ENCODE measurements around the gene SIDT2. TPM values are rescaled to one million over a fixed set of nuclear protein-coding genes. Genes with fewer than 3 reads are reported as not detected.

The SIDT2 gene
- total RNA-seq, 1 donor from 2014 or later = 25.3 TPM

GRCh38 chr11:117187007-117187406 is 8.5 kb downstream of the SIDT2 start:
- peak; percentile 55 for DNase-seq (ENCODE audit: low spot score)
- intact Hi-C loops (cut with DNase I) = no loop called here

- intact Hi-C loops (cut with DNase I) = no loop called here
- DNase-seq (ENCODE audit: low spot score) = peak; percentile 59
These were observed 8.9 kb downstream of the SIDT2 start for GRCh38 chr11:117187428-117187798.

- intact Hi-C loops (cut with DNase I) = no loop called here
- peak; percentile 67 for DNase-seq (ENCODE audit: low spot score)
These were observed 9.4 kb downstream of the SIDT2 start for GRCh38 chr11:117187799-117188481.

- intact Hi-C loops (cut with DNase I) = no loop called here
- peak; percentile 71 for DNase-seq (ENCODE audit: low spot score)
These were observed 10.1 kb downstream of the SIDT2 start for GRCh38 chr11:117188620-117189081.

- peak; percentile 53 for DNase-seq (ENCODE audit: low spot score)
- intact Hi-C loops (cut with DNase I) = no loop called here
These were observed 10.8 kb downstream of the SIDT2 start for GRCh38 chr11:117189191-117189940.

GRCh38 chr11:117189941-117190544 is 11.5 kb downstream of the SIDT2 start:
- DNase-seq (ENCODE audit: low spot score) = peak; percentile 35
- intact Hi-C loops (cut with DNase I) = no loop called here

- intact Hi-C loops (cut with DNase I) = no loop called here
- DNase-seq (ENCODE audit: low spot score) = peak; percentile 56
These were observed 13.3 kb downstream of the SIDT2 start for GRCh38 chr11:117191680-117192400.

GRCh38 chr11:117192401-117192875 is 13.9 kb downstream of the SIDT2 start:
- intact Hi-C loops (cut with DNase I) = no loop called here
- DNase-seq (ENCODE audit: low spot score) = peak; percentile 72

- intact Hi-C loops (cut with DNase I) = no loop called here
- no peak for DNase-seq (ENCODE audit: low spot score)
These were observed 14.8 kb downstream of the SIDT2 start for GRCh38 chr11:117193130-117194020.

- DNase-seq (ENCODE audit: low spot score) = no peak
- intact Hi-C loops (cut with DNase I) = no loop called here
These were observed 15.7 kb downstream of the SIDT2 start for GRCh38 chr11:117194267-117194666.

- intact Hi-C loops (cut with DNase I) = no loop called here
- DNase-seq (ENCODE audit: low spot score) = no peak
These were observed 16.7 kb downstream of the SIDT2 start for GRCh38 chr11:117195258-117195657.

- DNase-seq (ENCODE audit: low spot score) = no peak
- intact Hi-C loops (cut with DNase I) = no loop called here
These were observed 17.2 kb downstream of the SIDT2 start for GRCh38 chr11:117195761-117196160.

GRCh38 chr11:117197006-117197405 is 18.5 kb downstream of the SIDT2 start:
- DNase-seq (ENCODE audit: low spot score) = no peak
- intact Hi-C loops (cut with DNase I) = no loop called here

GRCh38 chr11:117197516-117198456 is 19.2 kb downstream of the SIDT2 start:
- no peak for DNase-seq (ENCODE audit: low spot score)
- intact Hi-C loops (cut with DNase I) = no loop called here

- DNase-seq (ENCODE audit: low spot score) = no peak
- intact Hi-C loops (cut with DNase I) = loop anchor here (1.0 kb wide), 1 partner anchor 19 kb away; no protein-coding TSS in a partner anchor
These were observed 20.1 kb downstream of the SIDT2 start for GRCh38 chr11:117198613-117199012.

GRCh38 chr11:117199053-117199915 is 20.7 kb downstream of the SIDT2 start, which contains the start of gene TAGLN:
TSS of gene TAGLN (plus strand) at chr11:117199370. CDS start at chr11:117203014, 3,644 bp downstream.
- intact Hi-C loops (cut with DNase I) = loop anchor here (1.0 kb wide), 1 partner anchor 18 kb away; no protein-coding TSS in a partner anchor
- DNase-seq (ENCODE audit: low spot score) = peak; percentile 86
